Endothelial cell of umbilical vein (primary cell): ENCODE results near the gene AGXT. TPM values are rescaled to one million over a fixed set of nuclear protein-coding genes. Genes with fewer than 3 reads are reported as not detected.

Experiments
- BruUV-seq: library from RNA; stranded (reverse); fragments of 400-500 nt; replicated peaks from 2 replicates; lab custom pipeline; 2021; lab: Mats Ljungman, UMichigan
- CTCF ChIA-PET: fragments of 300-600, 350-600 bp; sonication (Branson Sonifier 250); formaldehyde crosslinking; loops from one replicate; lab custom pipeline; 2021; ENCODE audit warnings: antibody characterized with exemption, inconsistent platforms; lab: Charles Lee
- POLR2A ChIA-PET: fragments of 300-600, 350-600 bp; sonication (Branson Sonifier 250); formaldehyde crosslinking; loops from one replicate; lab custom pipeline; 2021; ENCODE audit warnings: antibody characterized with exemption, inconsistent platforms; lab: Charles Lee
- DNase-seq: peaks from one replicate; pipeline ENCODE4 v3.0.0-alpha.2; 2011; ENCODE audit warnings: low read depth, low spot score
- FAIRE-seq: peaks from 2 replicates; lab custom pipeline; 2011; peaks lifted over from hg19 to GRCh38; lab: Jason Lieb, UNC
- H2AFZ ChIP-seq: 2 replicates; pipeline ENCODE4 v1.6.0; 2012; ENCODE audit warnings: low read depth, low read length, control low read depth, inconsistent platforms
- H3K27ac ChIP-seq: 2 replicates; pipeline ENCODE4 v1.5.1; 2011; ENCODE audit warnings: low read depth, mild to moderate bottlenecking, control low read depth, low read length, moderate library complexity; ENCODE audit not compliant: insufficient read depth
- H3K27me3 ChIP-seq, 2 experiments: 2 replicates each; pipeline versions ENCODE4 v1.6.0 to v1.6.1; 2011; ENCODE audit warnings: low read length in 2 of 2, mixed read lengths in 1 of 2; ENCODE audit not compliant: control insufficient read depth in 2 of 2, insufficient read depth in 2 of 2
- H3K36me3 ChIP-seq, 2 experiments: 2 replicates in 1 of 2; 3 replicates in 1 of 2; pipeline ENCODE4 v1.5.1; 2011; ENCODE audit warnings: low read length in 2 of 2, mild to moderate bottlenecking in 1 of 2, moderate library complexity in 1 of 2; ENCODE audit not compliant: control insufficient read depth in 2 of 2, insufficient read depth in 2 of 2; ENCODE audit errors: extremely low read depth in 1 of 2
- H3K4me1 ChIP-seq: 3 replicates; pipeline ENCODE4 v1.5.1; 2011; ENCODE audit warnings: mild to moderate bottlenecking, low read length; ENCODE audit not compliant: control insufficient read depth, insufficient read depth; ENCODE audit errors: extremely low read depth
- H3K4me2 ChIP-seq: 2 replicates; pipeline ENCODE4 v1.6.1; 2011; ENCODE audit warnings: low read length, control low read depth, mixed read lengths; ENCODE audit not compliant: insufficient read depth
- H3K4me3 ChIP-seq, 3 experiments: fragments of 200-600 bp in 1 of 3; sonication (generic), shearing (Covaris generic) in 1 of 3; replicated peaks in 1 of 3; 2 replicates each; pipeline ENCODE4 v1.5.1; 2011 to 2016; ENCODE audit warnings: control low read depth in 3 of 3, low read length in 3 of 3, mild to moderate bottlenecking in 2 of 3, inconsistent platforms in 1 of 3, low read depth in 1 of 3, moderate library complexity in 1 of 3; ENCODE audit not compliant: insufficient read depth in 1 of 3
- H3K79me2 ChIP-seq: 2 replicates; pipeline ENCODE4 v1.6.0; 2012; ENCODE audit warnings: low read length, inconsistent platforms; ENCODE audit not compliant: control insufficient read depth, insufficient read depth
- H3K9ac ChIP-seq: replicated peaks from 2 replicates; pipeline ENCODE3; 2011; ENCODE audit warnings: low read length, control low read depth; ENCODE audit not compliant: insufficient read depth; ENCODE audit errors: extremely low read depth
- H3K9me1 ChIP-seq: replicated peaks from 3 replicates; pipeline ENCODE4 v1.6.0; 2011; ENCODE audit warnings: mild to moderate bottlenecking, low read length; ENCODE audit not compliant: control insufficient read depth, insufficient read depth; ENCODE audit errors: extremely low read depth
- H3K9me3 ChIP-seq: replicated peaks from 2 replicates; pipeline ENCODE4 v1.5.1; 2012; ENCODE audit warnings: low read length, inconsistent platforms; ENCODE audit not compliant: control insufficient read depth, insufficient read depth
- H4K20me1 ChIP-seq: replicated peaks from 2 replicates; pipeline ENCODE3; 2011; ENCODE audit warnings: mild to moderate bottlenecking, low read length; ENCODE audit not compliant: control insufficient read depth, insufficient read depth; ENCODE audit errors: extremely low read depth
- EZH2 ChIP-seq: IDR thresholded peaks from 2 replicates; pipeline ENCODE4 v1.6.1; 2012; ENCODE audit warnings: borderline replicate concordance, low read depth, mild to moderate bottlenecking, moderate library complexity, low read length, inconsistent platforms; ENCODE audit not compliant: severe bottlenecking
- FOS ChIP-seq: IDR thresholded peaks from 2 replicates; pipeline ENCODE4 v1.6.1; 2011; ENCODE audit warnings: mild to moderate bottlenecking, low read length, moderate library complexity, borderline replicate concordance; ENCODE audit not compliant: insufficient read depth
- GATA2 ChIP-seq: IDR thresholded peaks from 2 replicates; pipeline ENCODE4 v1.7.0; 2011; ENCODE audit warnings: low read depth, mild to moderate bottlenecking, moderate library complexity, mixed read lengths, low read length; ENCODE audit not compliant: insufficient read length, insufficient read depth
- JUN ChIP-seq: IDR thresholded peaks from 2 replicates; pipeline ENCODE4 v1.6.1; 2011; ENCODE audit warnings: borderline replicate concordance, low read depth; ENCODE audit not compliant: insufficient read length, insufficient read depth
- MYC ChIP-seq: IDR thresholded peaks from one replicate; pipeline ENCODE4 v1.6.1; 2011; ENCODE audit warnings: mild to moderate bottlenecking, low read depth, low read length
- POLR2A ChIP-seq: IDR thresholded peaks from 2 replicates; pipeline ENCODE4 v1.6.1; 2012; ENCODE audit warnings: low read depth, mild to moderate bottlenecking, control low read depth, low read length
- dilution Hi-C: fragments of 300-500 bp; cut with MboI; formaldehyde crosslinking; loops from one replicate; pipeline ENCODE4 v1.15.0; 2019; ENCODE audit warnings: low sequenced_read_pairs; ENCODE audit not compliant: extremely low pct_ligation_motif_present
- intact Hi-C: fragments of 100-400 bp; cut with micrococcal nuclease; formaldehyde crosslinking; loops from one replicate; pipeline ENCODE4 v1.10.0; 2022
- polyA plus RNA-seq, 4 experiments: library from polyadenylated mRNA; depleted of rRNA in 3 of 4; stranded (reverse) in 3 of 4; unstranded in 1 of 4; fragments of >200 nt; gene quantifications; 2 replicates each; pipeline versions ENCODE4 v1.2.1 to v1.2.3, GENCODE V29; 2011 to 2012; ENCODE audit warnings: missing spikeins in 1 of 4
- total RNA-seq: library from RNA; stranded (reverse); gene quantifications from 2 replicates; pipeline ENCODE4 v1.2.3, GENCODE V29; 2021
- TF ChIP-seq, protein P1 (sequence below): IDR thresholded peaks from 2 replicates; pipeline ENCODE4 v1.6.1; 2011; ENCODE audit not compliant: insufficient read depth, insufficient read length
- TF ChIP-seq, protein P2 (sequence below), 2 donors: IDR thresholded peaks; 1 replicate in 1 of 2; 2 replicates in 1 of 2; pipeline ENCODE4 v1.5.1; 2011; ENCODE audit warnings: low read length in 2 of 2, mild to moderate bottlenecking in 2 of 2, moderate library complexity in 2 of 2, control low read depth in 1 of 2, inconsistent platforms in 1 of 2, low read depth in 1 of 2; ENCODE audit not compliant: insufficient read depth in 1 of 2; ENCODE audit errors: extremely low read depth in 1 of 2

The AGXT gene
- total and polyA plus RNA-seq, 2 donors (not counting 3 experiments of a cell fraction or from before 2014, with no cell fraction given) = not detected

DNA sequence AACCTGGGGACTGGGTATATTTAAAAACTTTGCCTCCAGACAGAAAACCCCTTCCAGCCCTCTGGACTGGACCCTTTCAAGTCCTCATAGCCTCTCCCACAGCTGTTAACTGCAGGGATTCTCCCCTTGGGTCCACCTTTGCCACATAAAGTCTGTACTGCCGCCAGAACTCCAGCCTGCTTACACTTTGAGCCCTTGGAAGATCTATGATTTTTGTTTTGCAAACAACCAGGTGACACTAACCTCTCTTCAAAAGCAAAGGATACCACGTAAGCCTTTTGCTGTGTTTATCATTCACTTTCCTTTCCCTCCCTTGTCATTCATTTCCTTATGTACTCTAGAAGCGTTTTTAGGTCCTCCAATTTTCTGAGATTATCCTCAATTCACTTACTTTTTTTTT is 4.1 kb upstream of the AGXT start:
- intact Hi-C loops = no loop called here
- H3K9ac ChIP-seq = no peak overlapping the region
- no TSS peak for BruUV-seq
- DNase-seq (no peak), FAIRE-seq (no peak)
- TF ChIP-seq FOS (no peak), JUN (no peak), POLR2A (no peak), EZH2 (no peak), GATA2 (no peak), MYC (no peak)
- TF ChIP-seq, protein P1, sequence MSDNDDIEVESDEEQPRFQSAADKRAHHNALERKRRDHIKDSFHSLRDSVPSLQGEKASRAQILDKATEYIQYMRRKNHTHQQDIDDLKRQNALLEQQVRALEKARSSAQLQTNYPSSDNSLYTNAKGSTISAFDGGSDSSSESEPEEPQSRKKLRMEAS = no peak
- TF ChIP-seq, protein P2, sequence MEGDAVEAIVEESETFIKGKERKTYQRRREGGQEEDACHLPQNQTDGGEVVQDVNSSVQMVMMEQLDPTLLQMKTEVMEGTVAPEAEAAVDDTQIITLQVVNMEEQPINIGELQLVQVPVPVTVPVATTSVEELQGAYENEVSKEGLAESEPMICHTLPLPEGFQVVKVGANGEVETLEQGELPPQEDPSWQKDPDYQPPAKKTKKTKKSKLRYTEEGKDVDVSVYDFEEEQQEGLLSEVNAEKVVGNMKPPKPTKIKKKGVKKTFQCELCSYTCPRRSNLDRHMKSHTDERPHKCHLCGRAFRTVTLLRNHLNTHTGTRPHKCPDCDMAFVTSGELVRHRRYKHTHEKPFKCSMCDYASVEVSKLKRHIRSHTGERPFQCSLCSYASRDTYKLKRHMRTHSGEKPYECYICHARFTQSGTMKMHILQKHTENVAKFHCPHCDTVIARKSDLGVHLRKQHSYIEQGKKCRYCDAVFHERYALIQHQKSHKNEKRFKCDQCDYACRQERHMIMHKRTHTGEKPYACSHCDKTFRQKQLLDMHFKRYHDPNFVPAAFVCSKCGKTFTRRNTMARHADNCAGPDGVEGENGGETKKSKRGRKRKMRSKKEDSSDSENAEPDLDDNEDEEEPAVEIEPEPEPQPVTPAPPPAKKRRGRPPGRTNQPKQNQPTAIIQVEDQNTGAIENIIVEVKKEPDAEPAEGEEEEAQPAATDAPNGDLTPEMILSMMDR (IDR thresholded peaks at IDR 0.05; ENCODE audit: extremely low read depth in 1 of 2, insufficient read depth in 1 of 2, low read depth in 1 of 2, low read length in 2 of 2) = no peak
- H3K4me1 ChIP-seq = no peaks in the 10 kb centered on the region
- H3K27ac ChIP-seq = no peak overlapping the region
- H2AFZ ChIP-seq = no peak overlapping the region
- no peaks in the 10 kb centered on the region for H3K79me2 ChIP-seq
- CTCF ChIA-PET = no interaction called here
- H3K36me3 ChIP-seq = no peaks in the 10 kb centered on the region
- H4K20me1 ChIP-seq = no peaks in the 10 kb centered on the region
- POLR2A ChIA-PET = no interaction called here
- H3K4me3 ChIP-seq = no peak overlapping the region
- peaks cover 0 to 6% of the 10 kb centered on the region in 2 experiments for H3K27me3 ChIP-seq
- dilution Hi-C loops = no loop called here
- no peak overlapping the region for H3K4me2 ChIP-seq
- no peaks in the 10 kb centered on the region for H3K9me3 ChIP-seq
- H3K9me1 ChIP-seq = no peaks in the 10 kb centered on the region
